OCI-LY1 (cell line): ENCODE results near the gene HECW1.

Experiments used
- EZH2 ChIP-seq: fragments of 200-600 bp; sonication (generic), shearing (Covaris generic); IDR thresholded peaks from 2 replicates; pipeline ENCODE4 v1.8.0; 2017; ENCODE audit warnings: borderline replicate concordance, mixed run types, mild to moderate bottlenecking, antibody characterized with exemption, low read length, moderate library complexity, mixed read lengths
- TF ChIP-seq, protein P1 (sequence below): fragments of 200-600 bp; sonication (generic), shearing (Covaris generic); IDR thresholded peaks from 2 replicates; pipeline ENCODE4 v1.5.1; 2017; ENCODE audit warnings: mild to moderate bottlenecking, antibody characterized with exemption, low read length, moderate library complexity, mixed read lengths

DNA sequence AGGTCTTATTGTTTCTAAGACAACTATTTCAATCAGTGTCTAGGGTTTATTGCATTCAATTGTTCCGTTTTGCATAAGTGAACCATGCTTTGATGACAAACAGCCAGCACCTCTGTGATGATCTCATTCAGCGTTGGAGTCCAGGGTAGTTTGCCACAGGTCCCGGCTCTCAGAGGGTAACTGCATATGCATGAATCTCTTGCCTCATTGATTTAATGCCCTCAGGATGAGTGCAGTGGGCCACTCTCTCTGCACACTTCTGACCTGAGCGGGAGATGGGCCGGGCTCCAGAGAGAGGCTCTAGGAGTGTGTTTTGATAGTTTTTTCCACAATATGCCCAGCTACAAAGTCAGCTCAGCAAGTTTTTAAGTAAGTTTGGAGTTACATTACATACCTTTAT, 83.9 kb downstream of the HECW1 start:
- TF ChIP-seq, protein P1, sequence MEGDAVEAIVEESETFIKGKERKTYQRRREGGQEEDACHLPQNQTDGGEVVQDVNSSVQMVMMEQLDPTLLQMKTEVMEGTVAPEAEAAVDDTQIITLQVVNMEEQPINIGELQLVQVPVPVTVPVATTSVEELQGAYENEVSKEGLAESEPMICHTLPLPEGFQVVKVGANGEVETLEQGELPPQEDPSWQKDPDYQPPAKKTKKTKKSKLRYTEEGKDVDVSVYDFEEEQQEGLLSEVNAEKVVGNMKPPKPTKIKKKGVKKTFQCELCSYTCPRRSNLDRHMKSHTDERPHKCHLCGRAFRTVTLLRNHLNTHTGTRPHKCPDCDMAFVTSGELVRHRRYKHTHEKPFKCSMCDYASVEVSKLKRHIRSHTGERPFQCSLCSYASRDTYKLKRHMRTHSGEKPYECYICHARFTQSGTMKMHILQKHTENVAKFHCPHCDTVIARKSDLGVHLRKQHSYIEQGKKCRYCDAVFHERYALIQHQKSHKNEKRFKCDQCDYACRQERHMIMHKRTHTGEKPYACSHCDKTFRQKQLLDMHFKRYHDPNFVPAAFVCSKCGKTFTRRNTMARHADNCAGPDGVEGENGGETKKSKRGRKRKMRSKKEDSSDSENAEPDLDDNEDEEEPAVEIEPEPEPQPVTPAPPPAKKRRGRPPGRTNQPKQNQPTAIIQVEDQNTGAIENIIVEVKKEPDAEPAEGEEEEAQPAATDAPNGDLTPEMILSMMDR, result no peak
- TF ChIP-seq EZH2, result no peak
